Kidney (tissue), 14 donors: ENCODE results near the gene MFAP1. TPM values are rescaled to one million over a fixed set of nuclear protein-coding genes. Genes with fewer than 3 reads are reported as not detected.
"Not testable (repeated sequence)": the region's sequence is repeated elsewhere in the genome, so short reads cannot be mapped to it uniquely, and the experiment has no call there.

Experiments used
- DNase-seq, 5 donors: peaks; one replicate each; pipeline ENCODE4 v3.0.0-alpha.2; 2013 to 2020
- FAIRE-seq: peaks from 2 replicates; lab custom pipeline; 2012; peaks lifted over from hg19 to GRCh38; lab: Jason Lieb, UNC
- H3K27ac ChIP-seq, 2 donors: one replicate each; pipeline ENCODE4 v1.7.0; 2013; ENCODE audit warnings: low read depth in 2 of 2, low read length in 2 of 2, inconsistent platforms in 1 of 2
- H3K27me3 ChIP-seq: one replicate; pipeline ENCODE4 v1.7.1; 2013; ENCODE audit warnings: low read length, inconsistent platforms; ENCODE audit not compliant: control insufficient read depth, insufficient read depth
- H3K36me3 ChIP-seq, 3 donors: one replicate each; pipeline versions ENCODE4 v1.7.0 to v1.7.1; 2013; ENCODE audit warnings: low read length in 3 of 3, control low read depth in 1 of 3, inconsistent platforms in 1 of 3; ENCODE audit not compliant: insufficient read depth in 3 of 3, control insufficient read depth in 2 of 3
- H3K4me1 ChIP-seq, 3 donors: one replicate each; pipeline versions ENCODE4 v1.7.0 to v1.7.1; 2013; ENCODE audit warnings: low read length in 3 of 3, inconsistent platforms in 1 of 3, low read depth in 1 of 3; ENCODE audit not compliant: control insufficient read depth in 2 of 3, insufficient read depth in 2 of 3
- H3K4me3 ChIP-seq, 3 donors: one replicate each; pipeline versions ENCODE4 v1.7.0 to v1.8.1; 2013; ENCODE audit warnings: low read length in 3 of 3, control low read depth in 1 of 3, inconsistent platforms in 1 of 3
- H3K9ac ChIP-seq, 3 donors: one replicate each; pipeline versions ENCODE4 v1.7.0 to v1.7.1; 2013; ENCODE audit warnings: low read length in 3 of 3, control low read depth in 1 of 3, inconsistent platforms in 1 of 3
- H3K9me3 ChIP-seq, 3 donors: one replicate each; pipeline versions ENCODE4 v1.7.0 to v1.7.1; 2013; ENCODE audit warnings: low read length in 3 of 3, control low read depth in 1 of 3, inconsistent platforms in 1 of 3; ENCODE audit not compliant: control insufficient read depth in 2 of 3, insufficient read depth in 1 of 3
- CTCF ChIP-seq: IDR thresholded peaks from 3 replicates; pipeline ENCODE4 v1.5.1; 2012; ENCODE audit warnings: mild to moderate bottlenecking, moderate library complexity, borderline replicate concordance; ENCODE audit not compliant: insufficient read depth; ENCODE audit errors: extremely low read depth
- intact Hi-C: fragments of 100-400 bp; cut with DNase I; formaldehyde crosslinking; loops from one replicate; pipeline ENCODE4 v1.11.1; 2022
- polyA plus RNA-seq: library from polyadenylated mRNA; stranded (reverse); fragments of 350-450 nt; fragmentation: Illumina TruSeq; extraction: RNeasy Lipid Tissue Mini Kit (QIAGEN cat#74804); gene quantifications from one replicate; pipeline ENCODE4 v1.2.3, GENCODE V29; 2014; ENCODE audit warnings: low read depth, low replicate concordance; ENCODE audit not compliant: insufficient read depth
- total RNA-seq: library from RNA; stranded (reverse); fragmentation: NEBNext Ultra II Directional; extraction: Animal tissue kit (Norgen Biotek cat#: 25700); gene quantifications from one replicate; pipeline ENCODE4 v1.2.1, GENCODE V29; 2021
- donor health status: control.
- donor health status: control.
- donor health status: control.
- donor health status: control.
- donor health status: control.
- donor health status: DM: yes; HTN: yes; CAD: no.
- donor health status: Normal renal cell carcinoma (clear cell type).

Gene MFAP1
- total and polyA plus RNA-seq, 2 donors from 2014 or later = 25.3 to 28.1 TPM

GRCh38 chr15:43845421-43845820, 20.9 kb upstream of the MFAP1 start:
- Histone ChIP-seq H3K9me3 (no peaks in the 10 kb centered on the region), H3K27ac (no peak overlapping the region), H3K4me3 (no peak overlapping the region), H3K4me1 (no peaks in the 10 kb centered on the region), H3K27me3 (no peaks in the 10 kb centered on the region), H3K9ac (no peak overlapping the region), H3K36me3 (peaks cover 0 to 2% (median 0%) of the 10 kb centered on the region in 3 donors)
- no peak for TF ChIP-seq CTCF
- intact Hi-C loops = no loop called here
- DNase-seq (no peak), FAIRE-seq (no peak)

DNA sequence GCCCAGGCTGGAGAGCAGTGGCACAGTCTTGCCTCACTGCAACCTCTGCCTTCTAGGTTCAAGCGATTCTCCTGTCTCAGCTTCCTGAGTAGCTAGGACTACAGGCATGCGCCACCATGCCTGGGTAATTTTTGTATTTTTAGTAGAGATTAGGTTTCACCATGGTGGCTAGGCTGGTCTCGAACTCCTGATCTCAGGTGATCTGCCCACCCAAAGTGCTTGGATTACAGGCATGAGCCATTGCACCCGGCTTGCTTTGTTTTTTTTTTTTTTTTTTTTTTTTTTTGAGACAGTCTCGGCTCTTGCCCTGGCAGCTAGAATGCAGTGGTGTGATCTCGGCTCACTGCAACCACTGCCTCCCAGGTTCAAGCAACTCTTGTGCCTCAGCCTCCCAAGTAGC, 8.0 kb upstream of the MFAP1 start:
- H3K36me3 ChIP-seq, H3K27ac ChIP-seq, H3K4me3 ChIP-seq, DNase-seq, H3K27me3 ChIP-seq, FAIRE-seq, H3K9ac ChIP-seq, H3K4me1 ChIP-seq, H3K9me3 ChIP-seq, intact Hi-C loops: not testable (repeated sequence)

DNA sequence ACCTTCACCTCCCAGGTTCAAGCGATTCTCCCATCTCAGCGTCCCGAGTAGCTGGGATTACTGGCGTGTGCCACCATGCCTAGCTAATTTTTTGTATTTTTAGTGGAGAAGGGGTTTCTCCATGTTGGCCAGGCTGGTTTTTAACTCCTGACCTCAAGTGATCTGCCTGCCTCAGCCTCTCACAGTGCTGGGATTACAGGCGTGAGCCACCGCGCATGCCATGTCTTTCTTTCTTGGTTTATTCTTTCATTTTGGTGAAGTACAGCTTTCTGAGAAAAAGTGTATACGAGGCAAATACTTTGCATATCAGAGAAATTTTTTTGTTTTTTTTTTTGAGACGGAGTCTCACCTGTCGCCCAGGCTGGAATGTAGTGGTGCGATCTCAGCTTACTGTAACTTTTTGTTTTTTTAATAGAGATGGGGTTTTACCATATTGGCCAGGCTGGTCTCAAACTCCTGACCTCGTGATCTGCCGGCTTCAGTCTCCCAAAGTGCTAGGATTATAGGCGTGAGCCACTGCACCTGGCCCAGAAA, 7.1 kb upstream of the MFAP1 start:
- FAIRE-seq, H3K9ac ChIP-seq, intact Hi-C loops: not testable (repeated sequence)

GRCh38 chr15:43830691-43831275, 6.3 kb upstream of the MFAP1 start:
- H3K36me3 ChIP-seq, H3K27me3 ChIP-seq, H3K9ac ChIP-seq, FAIRE-seq, H3K9me3 ChIP-seq, H3K4me1 ChIP-seq, intact Hi-C loops, DNase-seq, H3K4me3 ChIP-seq, H3K27ac ChIP-seq: not testable (repeated sequence)

More for the DNA sequence above, 7.1 kb upstream of the MFAP1 start:
- not testable (repeated sequence) for H3K9me3 ChIP-seq, H3K27ac ChIP-seq, H3K4me3 ChIP-seq, H3K27me3 ChIP-seq, H3K4me1 ChIP-seq, H3K36me3 ChIP-seq, DNase-seq

DNA sequence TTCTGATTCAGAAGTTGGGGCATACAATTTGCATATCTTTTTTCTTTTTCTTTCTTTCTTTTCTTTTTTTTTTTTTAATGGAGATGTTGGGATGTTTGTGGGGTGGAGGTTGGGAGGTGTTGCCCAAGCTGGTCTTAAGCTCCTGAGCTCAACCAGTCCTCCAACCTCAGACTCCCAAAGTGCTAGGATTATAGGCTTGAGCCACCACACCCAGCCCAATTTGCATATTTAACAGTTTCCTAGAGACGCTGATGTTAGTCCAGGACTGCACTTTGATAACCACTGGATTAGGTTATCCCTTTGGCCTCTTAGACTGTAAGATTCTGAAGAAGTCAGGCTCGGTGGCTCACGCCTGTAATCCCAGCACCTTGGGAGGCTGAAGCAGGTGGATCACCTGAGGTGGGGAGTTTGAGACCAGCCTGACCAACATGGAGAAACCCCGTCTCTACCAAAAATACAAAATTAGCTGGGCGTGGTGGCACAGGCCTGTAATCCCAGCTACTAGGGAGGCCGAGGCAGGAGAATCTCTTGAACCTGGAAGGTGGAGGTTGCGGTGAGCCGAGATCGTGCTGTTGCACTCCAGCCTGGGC, 5.6 kb upstream of the MFAP1 start:
- FAIRE-seq, H3K27ac ChIP-seq, H3K36me3 ChIP-seq, H3K4me1 ChIP-seq, intact Hi-C loops, H3K9me3 ChIP-seq, H3K4me3 ChIP-seq, H3K9ac ChIP-seq, H3K27me3 ChIP-seq, DNase-seq: not testable (repeated sequence)
